OCI-LY3 (cell line): ENCODE data around the gene EIF4EBP2.

Experiments
- H2AFZ ChIP-seq: fragments of 200-600, 300-600 bp; shearing (Covaris generic); 2 replicates; pipeline ENCODE4 v1.6.0; 2014; ENCODE audit warnings: antibody characterized with exemption, low read depth, low read length
- H3K27ac ChIP-seq: fragments of 200-600, 300-600 bp; sonication (generic); 2 replicates; pipeline ENCODE4 v1.5.1; 2014; ENCODE audit warnings: mild to moderate bottlenecking, low read length, moderate library complexity, mixed read lengths
- H3K27me3 ChIP-seq: fragments of 200-600, 300-600 bp; sonication (generic); 2 replicates; pipeline ENCODE4 v1.6.1; 2014; ENCODE audit warnings: low read depth, low read length, mixed read lengths
- H3K36me3 ChIP-seq: fragments of 200-600, 300-600 bp; sonication (generic); replicated peaks from 2 replicates; pipeline ENCODE3; 2014; ENCODE audit warnings: low read depth, low read length, mixed read lengths
- H3K4me1 ChIP-seq: fragments of 300-600, 200-600 bp; sonication (generic); 2 replicates; pipeline ENCODE4 v1.6.1; 2014; ENCODE audit warnings: low read length, mixed read lengths
- H3K4me2 ChIP-seq: fragments of 200-600, 300-600 bp; sonication (generic); 2 replicates; pipeline ENCODE4 v1.6.1; 2014; ENCODE audit warnings: low read length, mixed read lengths
- H3K4me3 ChIP-seq: fragments of 300-600, 200-600 bp; sonication (generic); 2 replicates; pipeline ENCODE4 v1.5.1; 2014; ENCODE audit warnings: antibody characterized with exemption, mild to moderate bottlenecking, low read length, moderate library complexity
- H3K79me2 ChIP-seq: fragments of 300-600, 200-600 bp; shearing (Covaris generic); 2 replicates; pipeline ENCODE4 v1.6.1; 2014; ENCODE audit warnings: mild to moderate bottlenecking, low read length, mixed read lengths
- H3K9ac ChIP-seq: fragments of 300-600, 200-600 bp; shearing (Covaris generic); 2 replicates; pipeline ENCODE4 v1.6.0; 2014; ENCODE audit warnings: mild to moderate bottlenecking, low read length, moderate library complexity
- H3K9me3 ChIP-seq: fragments of 200-600, 300-600 bp; shearing (Covaris generic); 2 replicates; pipeline ENCODE4 v1.6.1; 2014; ENCODE audit warnings: low read length, mixed read lengths; ENCODE audit not compliant: insufficient read depth
- H4K20me1 ChIP-seq: fragments of 200-600, 300-600 bp; sonication (generic); 2 replicates; pipeline ENCODE4 v1.6.1; 2016; ENCODE audit warnings: low read length, mixed read lengths; ENCODE audit not compliant: insufficient read depth
- CTCF ChIP-seq: fragments of 200-600, 300-600 bp; sonication (generic); IDR thresholded peaks from 2 replicates; pipeline ENCODE4 v1.5.1; 2014; ENCODE audit warnings: antibody characterized with exemption, low read length, low read depth
- EZH2phosphoT487 ChIP-seq: fragments of 200-600 bp; shearing (Covaris generic); IDR thresholded peaks from 2 replicates; pipeline ENCODE4 v1.6.1; 2018; ENCODE audit warnings: antibody characterized with exemption, mixed run types, low read depth

The EIF4EBP2 gene

GRCh38 chr10:70462349-70462984 is 58.5 kb downstream of the EIF4EBP2 start:
- Histone ChIP-seq H3K27me3 (0 out of 2 replicates have a peak, but pooled peaks cover 8% of the 10 kb centered on the region), H3K9me3 (no peaks in the 10 kb centered on the region), H3K4me2 (no peak overlapping the region), H4K20me1 (no peaks in the 10 kb centered on the region), H3K4me3 (no peak overlapping the region), H3K36me3 (no peaks in the 10 kb centered on the region), H2AFZ (no peak overlapping the region), H3K27ac (no peak overlapping the region), H3K9ac (no peak overlapping the region), H3K4me1 (no peaks in the 10 kb centered on the region), H3K79me2 (no peaks in the 10 kb centered on the region)
- no peak for TF ChIP-seq CTCF
- no peak for TF ChIP-seq EZH2phosphoT487

GRCh38 chr10:70465278-70465677 is 61.3 kb downstream of the EIF4EBP2 start:
- Histone ChIP-seq H3K79me2 (no peaks in the 10 kb centered on the region), H3K9ac (no peak overlapping the region), H3K36me3 (no peaks in the 10 kb centered on the region), H4K20me1 (no peaks in the 10 kb centered on the region), H2AFZ (no peak overlapping the region), H3K4me3 (no peak overlapping the region), H3K4me1 (peaks cover 9% of the 10 kb centered on the region), H3K27ac (no peak overlapping the region), H3K27me3 (peaks cover 28% of the 10 kb centered on the region), H3K9me3 (no peaks in the 10 kb centered on the region), H3K4me2 (no peak overlapping the region)
- TF ChIP-seq EZH2phosphoT487 (no peak), CTCF (no peak)

GRCh38 chr10:70465832-70466231 is 61.9 kb downstream of the EIF4EBP2 start:
- H4K20me1 ChIP-seq: no peaks in the 10 kb centered on the region
- no peak overlapping the region for H3K4me3 ChIP-seq
- TF ChIP-seq CTCF (no peak), EZH2phosphoT487 (no peak)
- H2AFZ ChIP-seq: no peak overlapping the region
- H3K27ac ChIP-seq: no peak overlapping the region
- no peaks in the 10 kb centered on the region for H3K79me2 ChIP-seq
- H3K36me3 ChIP-seq: no peaks in the 10 kb centered on the region
- H3K9me3 ChIP-seq: no peaks in the 10 kb centered on the region
- no peak overlapping the region for H3K4me2 ChIP-seq
- H3K4me1 ChIP-seq: peaks cover 9% of the 10 kb centered on the region
- no peak overlapping the region for H3K9ac ChIP-seq
- H3K27me3 ChIP-seq: peaks cover 28% of the 10 kb centered on the region

GRCh38 chr10:70466951-70467350 is 63.0 kb downstream of the EIF4EBP2 start:
- Histone ChIP-seq H3K4me2 (no peak overlapping the region), H4K20me1 (no peaks in the 10 kb centered on the region), H3K4me1 (peaks cover 9% of the 10 kb centered on the region), H3K27ac (no peak overlapping the region), H3K9me3 (no peaks in the 10 kb centered on the region), H3K4me3 (no peak overlapping the region), H3K27me3 (peaks cover 28% of the 10 kb centered on the region), H3K9ac (no peak overlapping the region), H2AFZ (no peak overlapping the region), H3K36me3 (no peaks in the 10 kb centered on the region), H3K79me2 (no peaks in the 10 kb centered on the region)
- TF ChIP-seq CTCF: no peak
- no peak for TF ChIP-seq EZH2phosphoT487
